ENCODE results near the gene MRPL50. TPM values are rescaled to one million over a fixed set of nuclear protein-coding genes. Genes with fewer than 3 reads are reported as not detected.

The MRPL50 gene
- total RNA-seq, 2 donors from 2014 or later: 9.5 to 10.1 TPM

DNA sequence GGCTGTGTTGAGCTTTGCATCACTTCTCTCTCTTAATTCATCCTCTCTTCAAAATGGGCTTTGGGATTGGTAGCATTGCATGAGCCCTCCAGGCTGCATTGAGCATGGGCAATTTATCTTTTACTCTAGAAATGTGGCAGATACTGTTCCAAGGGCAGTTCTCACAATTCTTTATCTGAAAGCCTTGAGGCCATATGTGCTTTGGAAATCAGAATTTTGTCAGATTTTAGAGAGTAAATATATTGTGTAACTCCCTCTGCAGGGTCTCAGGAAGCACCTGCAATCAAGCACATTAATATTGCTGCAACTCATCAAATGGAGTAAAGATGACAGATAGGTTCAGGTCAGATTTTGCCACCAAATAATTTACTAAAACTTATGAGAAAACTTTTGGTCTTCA is 19.6 kb upstream of the MRPL50 start:
- no peaks in the 10 kb centered on the region for H3K27me3 ChIP-seq
- H3K4me3 ChIP-seq: no peak overlapping the region
- intact Hi-C loops (cut with DNase I): no loop called here
- H3K36me3 ChIP-seq: no peaks in the 10 kb centered on the region
- no peaks in the 10 kb centered on the region for H3K4me1 ChIP-seq
- H3K9ac ChIP-seq (ENCODE audit: low read depth in 2 of 2, low read length in 2 of 2): no peak overlapping the region
- H3K9me3 ChIP-seq: no peaks in the 10 kb centered on the region
- no peak for DNase-seq
- TF ChIP-seq, protein P1, sequence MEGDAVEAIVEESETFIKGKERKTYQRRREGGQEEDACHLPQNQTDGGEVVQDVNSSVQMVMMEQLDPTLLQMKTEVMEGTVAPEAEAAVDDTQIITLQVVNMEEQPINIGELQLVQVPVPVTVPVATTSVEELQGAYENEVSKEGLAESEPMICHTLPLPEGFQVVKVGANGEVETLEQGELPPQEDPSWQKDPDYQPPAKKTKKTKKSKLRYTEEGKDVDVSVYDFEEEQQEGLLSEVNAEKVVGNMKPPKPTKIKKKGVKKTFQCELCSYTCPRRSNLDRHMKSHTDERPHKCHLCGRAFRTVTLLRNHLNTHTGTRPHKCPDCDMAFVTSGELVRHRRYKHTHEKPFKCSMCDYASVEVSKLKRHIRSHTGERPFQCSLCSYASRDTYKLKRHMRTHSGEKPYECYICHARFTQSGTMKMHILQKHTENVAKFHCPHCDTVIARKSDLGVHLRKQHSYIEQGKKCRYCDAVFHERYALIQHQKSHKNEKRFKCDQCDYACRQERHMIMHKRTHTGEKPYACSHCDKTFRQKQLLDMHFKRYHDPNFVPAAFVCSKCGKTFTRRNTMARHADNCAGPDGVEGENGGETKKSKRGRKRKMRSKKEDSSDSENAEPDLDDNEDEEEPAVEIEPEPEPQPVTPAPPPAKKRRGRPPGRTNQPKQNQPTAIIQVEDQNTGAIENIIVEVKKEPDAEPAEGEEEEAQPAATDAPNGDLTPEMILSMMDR (IDR thresholded peaks at IDR 0.05): no peak
- no peak overlapping the region for H3K27ac ChIP-seq

DNA sequence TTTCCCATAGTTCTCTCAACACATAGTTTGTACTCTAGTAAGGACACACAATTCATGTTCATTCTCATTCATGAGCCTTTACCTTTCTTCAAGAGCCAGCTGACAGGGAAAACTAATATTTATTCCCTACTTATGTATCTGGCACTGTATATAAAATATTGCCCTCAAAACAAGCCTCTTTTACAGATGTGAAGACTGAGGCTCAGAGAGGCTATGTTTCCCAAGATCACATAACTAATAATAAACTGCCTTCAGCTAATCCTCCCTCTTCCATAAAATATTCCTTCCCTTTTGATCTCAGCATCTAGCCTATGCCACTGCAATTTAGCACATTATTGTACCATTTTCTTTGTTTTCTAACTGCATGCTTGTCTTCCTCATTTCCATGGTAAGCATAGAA is 19.0 kb upstream of the MRPL50 start:
- peaks cover 4% of the 10 kb centered on the region for H3K9me3 ChIP-seq
- TF ChIP-seq, protein P1 (IDR thresholded peaks at IDR 0.05): no peak
- no peaks in the 10 kb centered on the region for H3K4me1 ChIP-seq
- no peak for DNase-seq
- H3K36me3 ChIP-seq: no peaks in the 10 kb centered on the region
- no peak overlapping the region for H3K27ac ChIP-seq
- H3K4me3 ChIP-seq: no peak overlapping the region
- intact Hi-C loops (cut with DNase I): no loop called here
- H3K9ac ChIP-seq (ENCODE audit: low read depth in 2 of 2, low read length in 2 of 2): no peak overlapping the region
- H3K27me3 ChIP-seq: no peaks in the 10 kb centered on the region

- H3K36me3 ChIP-seq: no peaks in the 10 kb centered on the region
- H3K9ac ChIP-seq (ENCODE audit: low read depth in 2 of 2, low read length in 2 of 2): no peak overlapping the region
- TF ChIP-seq, protein P1 (IDR thresholded peaks at IDR 0.05): no peak
- no peak for DNase-seq
- H3K9me3 ChIP-seq: peaks cover 6% of the 10 kb centered on the region
- intact Hi-C loops (cut with DNase I): no loop called here
- H3K27ac ChIP-seq: no peak overlapping the region
- H3K4me3 ChIP-seq: no peak overlapping the region
- H3K4me1 ChIP-seq: no peaks in the 10 kb centered on the region
- no peaks in the 10 kb centered on the region for H3K27me3 ChIP-seq
These were observed 17.2 kb upstream of the MRPL50 start for GRCh38 chr9:101415578-101415977.

DNA sequence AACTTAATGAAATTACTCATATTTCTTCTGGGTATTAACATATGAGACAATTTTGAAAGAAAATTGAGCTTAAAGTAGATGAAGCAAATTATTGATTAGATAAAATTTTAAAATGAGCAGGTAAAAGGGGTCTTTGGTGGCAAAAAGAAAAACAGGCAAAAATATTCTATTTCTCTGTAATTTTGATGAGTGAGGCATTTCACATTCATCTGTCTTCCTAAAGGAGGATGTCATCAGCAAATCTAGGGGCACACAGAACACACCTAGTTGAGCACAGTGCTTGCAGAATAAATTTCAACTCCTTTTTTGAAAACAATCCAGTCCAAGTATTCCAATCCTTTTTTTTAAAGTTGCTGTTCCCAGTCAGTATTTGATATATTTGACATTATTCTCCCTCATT is 16.4 kb upstream of the MRPL50 start:
- TF ChIP-seq, protein P1 (IDR thresholded peaks at IDR 0.05): no peak
- Histone ChIP-seq H3K9ac (ENCODE audit: low read depth in 2 of 2, low read length in 2 of 2) (no peak overlapping the region), H3K4me3 (no peak overlapping the region), H3K4me1 (no peaks in the 10 kb centered on the region), H3K27me3 (no peaks in the 10 kb centered on the region), H3K9me3 (peaks cover 6% of the 10 kb centered on the region), H3K36me3 (no peaks in the 10 kb centered on the region), H3K27ac (no peak overlapping the region)
- intact Hi-C loops (cut with DNase I): no loop called here
- DNase-seq: no peak

DNA sequence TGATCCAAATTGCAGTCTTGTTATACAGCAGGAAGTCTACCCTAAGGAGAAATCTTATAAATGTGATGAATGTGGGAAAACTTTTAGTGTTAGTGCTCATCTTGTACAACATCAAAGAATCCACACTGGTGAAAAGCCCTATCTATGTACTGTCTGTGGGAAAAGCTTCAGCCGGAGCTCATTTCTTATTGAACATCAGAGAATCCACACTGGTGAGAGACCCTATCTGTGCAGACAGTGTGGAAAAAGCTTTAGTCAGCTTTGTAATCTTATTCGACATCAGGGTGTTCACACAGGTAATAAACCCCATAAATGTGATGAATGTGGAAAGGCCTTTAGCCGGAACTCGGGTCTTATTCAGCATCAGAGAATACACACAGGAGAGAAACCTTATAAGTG is 10.7 kb upstream of the MRPL50 start:
- H3K27me3 ChIP-seq: no peaks in the 10 kb centered on the region
- intact Hi-C loops (cut with DNase I): no loop called here
- H3K36me3 ChIP-seq: peaks cover 38% of the 10 kb centered on the region
- H3K4me1 ChIP-seq: no peaks in the 10 kb centered on the region
- TF ChIP-seq, protein P1 (IDR thresholded peaks at IDR 0.05): no peak
- H3K4me3 ChIP-seq: no peak overlapping the region
- H3K27ac ChIP-seq: no peak overlapping the region
- H3K9ac ChIP-seq (ENCODE audit: low read depth in 2 of 2, low read length in 2 of 2): no peak overlapping the region
- DNase-seq: no peak
- peaks cover 23% of the 10 kb centered on the region for H3K9me3 ChIP-seq
